Peyer's patch (tissue), 4 donors: ENCODE measurements around the gene PKN2. TPM values are rescaled to one million over a fixed set of nuclear protein-coding genes. Genes with fewer than 3 reads are reported as not detected.

Experiments used
- DNase-seq, 3 donors: peaks; one replicate each; pipeline ENCODE4 v3.0.0-alpha.2; 2017 to 2019
- H3K27ac ChIP-seq, 4 donors: fragments of 200-600 bp; sonication (generic); one replicate each; pipeline ENCODE4 v1.5.1; 2016 to 2019
- H3K27me3 ChIP-seq, 2 donors: fragments of 200-600 bp; sonication (generic); one replicate each; pipeline ENCODE4 v1.5.1; 2019
- H3K36me3 ChIP-seq, 3 donors: fragments of 200-600 bp; sonication (generic); one replicate each; pipeline ENCODE4 v1.5.1; 2016 to 2019
- H3K4me1 ChIP-seq, 4 donors: fragments of 200-600 bp; sonication (generic); one replicate each; pipeline ENCODE4 v1.5.1; 2016 to 2019
- H3K4me3 ChIP-seq, 4 donors: fragments of 200-600 bp; sonication (generic); 1 replicate in 3 of 4; 2 replicates in 1 of 4; pipeline ENCODE4 v1.5.1; 2016 to 2019; ENCODE audit warnings: mild to moderate bottlenecking in 1 of 4
- H3K9me3 ChIP-seq, 4 donors: fragments of 200-600 bp; sonication (generic); one replicate each; pipeline ENCODE4 v1.5.1; 2016 to 2019; ENCODE audit warnings: mild to moderate bottlenecking in 1 of 4
- CTCF ChIP-seq, 6 experiments: fragments of 450-650 bp in 4 of 6; fragments of 200-600 bp in 2 of 6; sonication (generic) in 1 of 6; IDR thresholded peaks; one replicate each; pipeline ENCODE4 v1.5.1; 2017 to 2019; ENCODE audit warnings: antibody characterized with exemption in 6 of 6, mild to moderate bottlenecking in 3 of 6, moderate library complexity in 1 of 6
- POLR2A ChIP-seq, 2 donors: fragments of 450-650 bp; IDR thresholded peaks; one replicate each; pipeline ENCODE4 v1.5.1; 2017; ENCODE audit warnings: antibody characterized with exemption in 2 of 2, mild to moderate bottlenecking in 2 of 2, moderate library complexity in 2 of 2
- total RNA-seq, 4 donors: library from RNA; depleted of rRNA; stranded (reverse); fragments of >200 nt; gene quantifications; one replicate each; pipeline ENCODE4 v1.1.0, GENCODE V29; 2016

PKN2 gene
- total RNA-seq, 4 donors from 2014 or later, result 97.6 to 201 (median 105) TPM

GRCh38 chr1:88662723-88663122 lies 21.4 kb upstream of the PKN2 start:
- Histone ChIP-seq H3K36me3 (no peaks in the 10 kb centered on the region), H3K27ac (no peak overlapping the region), H3K27me3 (no peaks in the 10 kb centered on the region), H3K4me3 (no peak overlapping the region), H3K9me3 (no peaks in the 10 kb centered on the region), H3K4me1 (no peaks in the 10 kb centered on the region)
- no peak for TF ChIP-seq CTCF (IDR thresholded peaks at IDR 0.05)
- TF ChIP-seq POLR2A (IDR thresholded peaks at IDR 0.05), result no peak
- no peak for DNase-seq

DNA sequence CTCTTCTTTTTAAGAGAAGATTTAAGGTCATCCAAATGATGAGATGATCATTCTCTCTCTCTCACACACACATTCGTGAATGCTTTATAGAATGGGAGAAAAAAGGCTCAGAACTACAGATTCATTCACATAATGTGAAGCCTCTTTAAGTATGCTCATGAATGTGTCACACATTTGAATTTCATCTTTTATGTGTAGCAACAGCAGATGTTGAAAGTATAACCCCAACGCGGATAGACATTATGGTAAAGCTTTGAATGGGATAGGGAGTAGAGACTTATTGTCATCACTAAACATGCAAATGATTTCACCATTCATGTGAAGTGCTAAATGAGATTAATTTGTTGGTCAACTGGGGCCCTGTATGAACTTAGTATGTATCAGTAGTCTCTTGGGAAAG lies 15.7 kb upstream of the PKN2 start:
- H3K27ac ChIP-seq, result no peak overlapping the region
- H3K9me3 ChIP-seq, result no peaks in the 10 kb centered on the region
- H3K36me3 ChIP-seq, result no peaks in the 10 kb centered on the region
- H3K4me1 ChIP-seq, result no peaks in the 10 kb centered on the region
- no peak overlapping the region for H3K4me3 ChIP-seq
- TF ChIP-seq POLR2A (IDR thresholded peaks at IDR 0.05) (no peak), CTCF (IDR thresholded peaks at IDR 0.05) (no peak)
- no peak for DNase-seq
- no peaks in the 10 kb centered on the region for H3K27me3 ChIP-seq

DNA sequence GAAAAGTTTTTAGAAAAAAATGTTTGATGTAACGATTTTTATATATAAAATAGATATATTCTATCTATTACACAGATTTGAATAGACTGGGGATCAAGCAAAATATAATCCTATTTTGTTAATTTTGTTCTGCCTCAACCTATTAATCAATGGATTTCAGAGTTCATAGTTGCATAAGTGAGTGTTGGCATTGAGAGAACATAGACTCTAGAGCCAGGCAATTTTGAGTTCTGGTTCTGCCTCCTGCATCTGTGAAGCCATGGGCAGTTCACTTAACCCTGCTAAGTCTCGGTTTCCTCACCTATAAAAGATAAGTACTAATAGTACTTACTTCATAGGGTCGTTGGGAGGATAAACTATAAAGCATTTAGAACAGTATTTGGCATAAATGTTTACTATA lies 13.6 kb upstream of the PKN2 start:
- TF ChIP-seq POLR2A (IDR thresholded peaks at IDR 0.05) (no peak), CTCF (IDR thresholded peaks at IDR 0.05) (no peak)

GRCh38 chr1:88673446-88673845 lies 10.6 kb upstream of the PKN2 start:
- Histone ChIP-seq H3K9me3 (no peaks in the 10 kb centered on the region), H3K4me3 (no peak overlapping the region), H3K27me3 (no peaks in the 10 kb centered on the region), H3K4me1 (no peaks in the 10 kb centered on the region), H3K36me3 (no peaks in the 10 kb centered on the region), H3K27ac (no peak overlapping the region)
- DNase-seq, result no peak
- TF ChIP-seq POLR2A (IDR thresholded peaks at IDR 0.05) (no peak), CTCF (IDR thresholded peaks at IDR 0.05) (no peak)

More for the DNA sequence above, 13.6 kb upstream of the PKN2 start:
- Histone ChIP-seq H3K27me3 (no peaks in the 10 kb centered on the region), H3K36me3 (no peaks in the 10 kb centered on the region), H3K4me3 (no peak overlapping the region), H3K4me1 (no peaks in the 10 kb centered on the region), H3K27ac (no peak overlapping the region), H3K9me3 (no peaks in the 10 kb centered on the region)
- DNase-seq, result no peak

- no peak for DNase-seq
- no peaks in the 10 kb centered on the region for H3K27me3 ChIP-seq
- no peak overlapping the region for H3K4me3 ChIP-seq
- no peaks in the 10 kb centered on the region for H3K9me3 ChIP-seq
- no peaks in the 10 kb centered on the region for H3K4me1 ChIP-seq
- TF ChIP-seq POLR2A (IDR thresholded peaks at IDR 0.05), result no peak
- TF ChIP-seq CTCF (IDR thresholded peaks at IDR 0.05), result no peak
- no peaks in the 10 kb centered on the region for H3K36me3 ChIP-seq
- H3K27ac ChIP-seq, result no peak overlapping the region
These were observed 5.7 kb upstream of the PKN2 start for GRCh38 chr1:88678405-88678804.

- Histone ChIP-seq H3K27me3 (no peaks in the 10 kb centered on the region), H3K27ac (no peak overlapping the region), H3K4me3 (no peak overlapping the region), H3K9me3 (no peaks in the 10 kb centered on the region), H3K4me1 (peaks cover 0 to 4% (median 0%) of the 10 kb centered on the region in 4 donors), H3K36me3 (no peaks in the 10 kb centered on the region)
- TF ChIP-seq CTCF (IDR thresholded peaks at IDR 0.05) (no peak), POLR2A (IDR thresholded peaks at IDR 0.05) (no peak)
- DNase-seq, result no peak
These were observed 3.6 kb upstream of the PKN2 start for GRCh38 chr1:88680471-88680870.
